HL-60 (cell line): ENCODE results near the gene RUNX1.

ENCODE experiments used
- DNase-seq, 2 experiments: peaks; one replicate each; pipeline ENCODE4 v3.0.0-alpha.2; 2010 to 2020; ENCODE audit warnings: low read depth in 1 of 2, low spot score in 1 of 2
- H3K27ac ChIP-seq: fragments of 250-450 bp; sonication (Bioruptor Pico); replicated peaks from 2 replicates; pipeline ENCODE4 v1.5.1; 2020; ENCODE audit warnings: mild to moderate bottlenecking, moderate library complexity
- H3K27me3 ChIP-seq: fragments of 250-450 bp; sonication (Bioruptor Pico); 2 replicates; pipeline ENCODE4 v1.5.1; 2021; ENCODE audit warnings: mild to moderate bottlenecking, moderate library complexity; ENCODE audit not compliant: insufficient read depth, poor library complexity, severe bottlenecking
- H3K4me3 ChIP-seq: replicated peaks from 2 replicates; pipeline ENCODE4 v1.5.1; 2011; ENCODE audit warnings: mild to moderate bottlenecking, control low read depth, low read length; ENCODE audit not compliant: insufficient read depth
- GABPA ChIP-seq: IDR thresholded peaks from 2 replicates; pipeline ENCODE4 v1.6.1; 2012; ENCODE audit warnings: low read depth
- POLR2AphosphoS5 ChIP-seq: IDR thresholded peaks from 2 replicates; pipeline ENCODE4 v1.6.1; 2012; ENCODE audit warnings: low read depth
- SPI1 ChIP-seq: IDR thresholded peaks from 2 replicates; pipeline ENCODE4 v1.6.1; 2012; ENCODE audit warnings: low read depth, mild to moderate bottlenecking, borderline replicate concordance
- TF ChIP-seq, protein P1 (sequence below): IDR thresholded peaks from one replicate; pipeline ENCODE4 v1.5.1; 2011; ENCODE audit warnings: low read length, control low read depth, inconsistent platforms; ENCODE audit not compliant: insufficient read depth
- TF ChIP-seq, protein P2 (sequence below): IDR thresholded peaks from 2 replicates; pipeline ENCODE4 v1.6.1; 2012; ENCODE audit warnings: low read depth; ENCODE audit not compliant: insufficient replicate concordance

RUNX1 gene

DNA sequence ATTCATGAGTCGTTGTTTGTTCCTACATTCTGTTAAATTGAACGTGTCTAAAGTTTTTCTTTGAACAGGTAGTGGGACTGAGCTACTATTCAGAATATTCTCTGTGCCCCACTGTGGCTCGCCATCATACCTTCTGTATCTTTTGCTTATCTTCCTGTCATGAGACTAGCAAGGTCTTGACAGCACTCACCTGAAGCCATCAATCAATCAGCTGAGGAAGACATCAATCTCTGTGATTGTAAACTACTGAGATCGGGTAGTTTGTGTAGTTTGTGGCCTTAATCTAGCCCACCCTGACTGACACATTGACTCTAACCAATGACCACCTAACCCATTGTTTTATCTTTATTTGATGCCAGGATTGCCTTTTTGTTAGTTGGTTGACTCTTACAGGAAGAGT lies 17.7 kb upstream of the RUNX1 start:
- TF ChIP-seq, protein P1, sequence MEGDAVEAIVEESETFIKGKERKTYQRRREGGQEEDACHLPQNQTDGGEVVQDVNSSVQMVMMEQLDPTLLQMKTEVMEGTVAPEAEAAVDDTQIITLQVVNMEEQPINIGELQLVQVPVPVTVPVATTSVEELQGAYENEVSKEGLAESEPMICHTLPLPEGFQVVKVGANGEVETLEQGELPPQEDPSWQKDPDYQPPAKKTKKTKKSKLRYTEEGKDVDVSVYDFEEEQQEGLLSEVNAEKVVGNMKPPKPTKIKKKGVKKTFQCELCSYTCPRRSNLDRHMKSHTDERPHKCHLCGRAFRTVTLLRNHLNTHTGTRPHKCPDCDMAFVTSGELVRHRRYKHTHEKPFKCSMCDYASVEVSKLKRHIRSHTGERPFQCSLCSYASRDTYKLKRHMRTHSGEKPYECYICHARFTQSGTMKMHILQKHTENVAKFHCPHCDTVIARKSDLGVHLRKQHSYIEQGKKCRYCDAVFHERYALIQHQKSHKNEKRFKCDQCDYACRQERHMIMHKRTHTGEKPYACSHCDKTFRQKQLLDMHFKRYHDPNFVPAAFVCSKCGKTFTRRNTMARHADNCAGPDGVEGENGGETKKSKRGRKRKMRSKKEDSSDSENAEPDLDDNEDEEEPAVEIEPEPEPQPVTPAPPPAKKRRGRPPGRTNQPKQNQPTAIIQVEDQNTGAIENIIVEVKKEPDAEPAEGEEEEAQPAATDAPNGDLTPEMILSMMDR: no peak
- TF ChIP-seq, protein P2, sequence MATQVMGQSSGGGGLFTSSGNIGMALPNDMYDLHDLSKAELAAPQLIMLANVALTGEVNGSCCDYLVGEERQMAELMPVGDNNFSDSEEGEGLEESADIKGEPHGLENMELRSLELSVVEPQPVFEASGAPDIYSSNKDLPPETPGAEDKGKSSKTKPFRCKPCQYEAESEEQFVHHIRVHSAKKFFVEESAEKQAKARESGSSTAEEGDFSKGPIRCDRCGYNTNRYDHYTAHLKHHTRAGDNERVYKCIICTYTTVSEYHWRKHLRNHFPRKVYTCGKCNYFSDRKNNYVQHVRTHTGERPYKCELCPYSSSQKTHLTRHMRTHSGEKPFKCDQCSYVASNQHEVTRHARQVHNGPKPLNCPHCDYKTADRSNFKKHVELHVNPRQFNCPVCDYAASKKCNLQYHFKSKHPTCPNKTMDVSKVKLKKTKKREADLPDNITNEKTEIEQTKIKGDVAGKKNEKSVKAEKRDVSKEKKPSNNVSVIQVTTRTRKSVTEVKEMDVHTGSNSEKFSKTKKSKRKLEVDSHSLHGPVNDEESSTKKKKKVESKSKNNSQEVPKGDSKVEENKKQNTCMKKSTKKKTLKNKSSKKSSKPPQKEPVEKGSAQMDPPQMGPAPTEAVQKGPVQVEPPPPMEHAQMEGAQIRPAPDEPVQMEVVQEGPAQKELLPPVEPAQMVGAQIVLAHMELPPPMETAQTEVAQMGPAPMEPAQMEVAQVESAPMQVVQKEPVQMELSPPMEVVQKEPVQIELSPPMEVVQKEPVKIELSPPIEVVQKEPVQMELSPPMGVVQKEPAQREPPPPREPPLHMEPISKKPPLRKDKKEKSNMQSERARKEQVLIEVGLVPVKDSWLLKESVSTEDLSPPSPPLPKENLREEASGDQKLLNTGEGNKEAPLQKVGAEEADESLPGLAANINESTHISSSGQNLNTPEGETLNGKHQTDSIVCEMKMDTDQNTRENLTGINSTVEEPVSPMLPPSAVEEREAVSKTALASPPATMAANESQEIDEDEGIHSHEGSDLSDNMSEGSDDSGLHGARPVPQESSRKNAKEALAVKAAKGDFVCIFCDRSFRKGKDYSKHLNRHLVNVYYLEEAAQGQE: no peak
- TF ChIP-seq POLR2AphosphoS5 (no peak), GABPA (no peak), SPI1 (no peak)
- DNase-seq: no peak
- no peaks in the 10 kb centered on the region for H3K27me3 ChIP-seq
- H3K27ac ChIP-seq: no peak overlapping the region
- no peak overlapping the region for H3K4me3 ChIP-seq

DNA sequence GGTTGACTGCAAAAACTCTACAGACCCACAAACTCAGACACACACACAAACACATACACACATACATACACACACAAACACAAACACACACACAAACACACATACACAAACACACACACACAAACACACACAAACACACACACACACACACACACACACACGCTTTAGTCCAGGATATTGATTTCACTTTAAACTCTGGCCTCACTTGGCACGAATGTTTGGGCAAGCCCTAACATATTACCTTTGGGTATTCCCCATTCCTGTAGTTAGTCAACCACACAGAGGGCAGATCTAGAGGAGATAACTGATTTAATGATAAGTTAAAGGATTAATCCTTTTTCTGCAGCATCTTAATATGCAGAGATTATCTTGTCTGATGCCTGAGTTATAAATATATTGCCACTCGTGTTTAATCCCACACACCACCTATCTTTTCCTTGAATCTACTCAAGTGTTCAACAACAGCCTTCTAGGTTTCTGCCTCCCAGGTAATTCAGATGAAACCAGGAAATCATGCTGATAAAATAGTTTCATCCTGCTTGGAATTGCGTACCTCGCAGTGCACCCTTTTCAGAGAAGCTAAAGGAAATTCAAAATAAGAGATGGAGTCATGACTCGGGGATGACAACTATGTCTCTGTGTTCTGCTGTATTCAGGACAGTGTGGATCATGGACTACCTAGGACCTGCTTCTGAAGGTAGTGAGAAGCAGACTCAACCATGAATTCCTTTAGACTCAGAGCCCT lies 14.5 kb upstream of the RUNX1 start:
- H3K4me3 ChIP-seq: no peak overlapping the region
- DNase-seq: no peak
- H3K27me3 ChIP-seq: no peaks in the 10 kb centered on the region
- no peak overlapping the region for H3K27ac ChIP-seq
- TF ChIP-seq, protein P1: no peak
- TF ChIP-seq, protein P2: no peak
- no peak for TF ChIP-seq POLR2AphosphoS5
- TF ChIP-seq GABPA: no peak
- no peak for TF ChIP-seq SPI1

DNA sequence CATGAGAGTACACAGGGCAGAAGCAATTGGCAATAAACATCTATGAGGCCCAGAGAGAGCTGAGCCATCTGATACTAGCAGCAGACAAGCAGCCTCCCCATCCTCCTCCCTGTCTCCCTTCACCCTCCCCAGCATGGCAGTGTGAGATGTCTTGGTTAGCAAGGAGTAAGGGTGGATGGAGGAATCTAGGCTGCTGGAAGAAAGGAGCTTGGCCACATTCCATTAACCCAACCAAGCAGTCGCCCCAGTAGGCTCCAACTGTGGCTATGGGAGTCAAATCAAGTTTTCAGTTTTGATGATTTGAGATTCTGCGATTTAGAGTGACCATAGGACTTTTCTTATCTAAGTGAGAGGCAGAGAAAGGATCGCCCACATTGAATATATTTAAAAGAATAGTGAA lies 12.9 kb upstream of the RUNX1 start:
- H3K4me3 ChIP-seq: no peak overlapping the region
- DNase-seq: no peak

More for the DNA sequence above, 12.9 kb upstream of the RUNX1 start:
- TF ChIP-seq POLR2AphosphoS5: no peak
- no peak for TF ChIP-seq SPI1
- TF ChIP-seq, protein P2: no peak
- TF ChIP-seq GABPA: no peak
- TF ChIP-seq, protein P1: no peak
- Histone ChIP-seq H3K27me3 (no peaks in the 10 kb centered on the region), H3K27ac (no peak overlapping the region)
